Esophagus squamous epithelium (tissue), 5 donors: ENCODE data around the gene ZNF624. TPM values are rescaled to one million over a fixed set of nuclear protein-coding genes. Genes with fewer than 3 reads are reported as not detected.

Experiments
- DNase-seq: peaks from one replicate; lab custom pipeline; 2025; lab: John Stamatoyannopoulos, UW
- H3K27ac ChIP-seq, 4 donors: fragments of 200-600 bp; sonication (generic); one replicate each; pipeline ENCODE4 v1.5.1; 2016 to 2019; ENCODE audit warnings: mild to moderate bottlenecking in 1 of 4
- H3K27me3 ChIP-seq, 4 donors: fragments of 200-600 bp; sonication (generic); 1 replicate in 3 of 4; 2 replicates in 1 of 4; pipeline versions ENCODE4 v1.5.1 to v1.6.0; 2017 to 2021; ENCODE audit warnings: antibody characterized with exemption in 1 of 4
- H3K36me3 ChIP-seq, 3 donors: fragments of 200-600 bp; sonication (generic); one replicate each; pipeline ENCODE4 v1.5.1; 2016 to 2019
- H3K4me1 ChIP-seq, 3 donors: fragments of 200-600 bp; sonication (generic); one replicate each; pipeline ENCODE4 v1.5.1; 2017 to 2019
- H3K4me3 ChIP-seq, 4 donors: fragments of 200-600 bp; sonication (generic); 1 replicate in 3 of 4; 2 replicates in 1 of 4; pipeline ENCODE4 v1.5.1; 2016 to 2019; ENCODE audit warnings: mild to moderate bottlenecking in 2 of 4, moderate library complexity in 1 of 4
- H3K9me3 ChIP-seq, 3 donors: fragments of 200-600 bp; sonication (generic); one replicate each; pipeline ENCODE4 v1.5.1; 2016 to 2019
- POLR2A ChIP-seq, 4 donors: fragments of 450-650 bp; IDR thresholded peaks; one replicate each; pipeline ENCODE4 v1.6.1; 2017; ENCODE audit warnings: antibody characterized with exemption in 4 of 4, mild to moderate bottlenecking in 4 of 4, moderate library complexity in 3 of 4
- WGBS, 2 donors: methylation state at CpG; one replicate each; pipeline ENCODE4 v1.1.5; 2018; 5-methylcytosine and 5-hydroxymethylcytosine counted together
- intact Hi-C: fragments of 100-400 bp; cut with DNase I; formaldehyde crosslinking; loops from one replicate; pipeline ENCODE4 v1.15.0; 2022
- total RNA-seq, 4 donors: library from RNA; depleted of rRNA; stranded (reverse); fragments of >200 nt; gene quantifications; one replicate each; pipeline ENCODE4 v1.1.0, GENCODE V29; 2016
- TF ChIP-seq, protein P1 (sequence below), 6 experiments: fragments of 450-650 bp in 4 of 6; fragments of 200-600 bp in 2 of 6; sonication (generic) in 2 of 6; IDR thresholded peaks; one replicate each; pipeline ENCODE4 v1.5.1; 2016 to 2019; ENCODE audit warnings: antibody characterized with exemption in 6 of 6, mild to moderate bottlenecking in 4 of 6, moderate library complexity in 4 of 6
- donor health status: DM: yes; HTN: yes; CAD: no.

ZNF624 gene
- total RNA-seq, 4 donors from 2014 or later = 1.2 to 6.1 (median 2.4) TPM

DNA sequence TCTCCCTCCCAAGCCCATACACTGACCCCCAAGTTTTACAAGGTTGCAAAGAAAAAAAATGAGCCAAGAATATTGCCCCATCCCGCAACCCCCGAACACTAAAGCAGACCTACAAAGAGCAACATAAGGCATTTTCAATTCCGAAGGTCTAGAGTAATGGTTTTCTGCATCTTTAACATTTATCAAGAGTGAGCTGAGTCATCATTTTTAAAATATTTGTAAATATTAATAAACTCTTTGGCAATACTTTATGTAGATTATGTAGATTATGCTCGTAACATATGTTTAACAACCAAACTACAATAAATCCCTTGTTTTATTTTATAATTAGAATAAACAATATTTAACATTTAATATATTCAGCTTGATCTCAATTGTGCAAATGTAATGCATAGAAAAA, 1.4 kb downstream of the ZNF624 start:
- H3K9me3 ChIP-seq = no peaks in the 10 kb centered on the region
- TF ChIP-seq, protein P1, sequence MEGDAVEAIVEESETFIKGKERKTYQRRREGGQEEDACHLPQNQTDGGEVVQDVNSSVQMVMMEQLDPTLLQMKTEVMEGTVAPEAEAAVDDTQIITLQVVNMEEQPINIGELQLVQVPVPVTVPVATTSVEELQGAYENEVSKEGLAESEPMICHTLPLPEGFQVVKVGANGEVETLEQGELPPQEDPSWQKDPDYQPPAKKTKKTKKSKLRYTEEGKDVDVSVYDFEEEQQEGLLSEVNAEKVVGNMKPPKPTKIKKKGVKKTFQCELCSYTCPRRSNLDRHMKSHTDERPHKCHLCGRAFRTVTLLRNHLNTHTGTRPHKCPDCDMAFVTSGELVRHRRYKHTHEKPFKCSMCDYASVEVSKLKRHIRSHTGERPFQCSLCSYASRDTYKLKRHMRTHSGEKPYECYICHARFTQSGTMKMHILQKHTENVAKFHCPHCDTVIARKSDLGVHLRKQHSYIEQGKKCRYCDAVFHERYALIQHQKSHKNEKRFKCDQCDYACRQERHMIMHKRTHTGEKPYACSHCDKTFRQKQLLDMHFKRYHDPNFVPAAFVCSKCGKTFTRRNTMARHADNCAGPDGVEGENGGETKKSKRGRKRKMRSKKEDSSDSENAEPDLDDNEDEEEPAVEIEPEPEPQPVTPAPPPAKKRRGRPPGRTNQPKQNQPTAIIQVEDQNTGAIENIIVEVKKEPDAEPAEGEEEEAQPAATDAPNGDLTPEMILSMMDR (IDR thresholded peaks at IDR 0.05) = no peak
- no peak for TF ChIP-seq POLR2A (IDR thresholded peaks at IDR 0.05)
- 88 to 91% methylated on average over 4 of the region's 4 CpGs for WGBS, 2 donors
- peaks cover 0 to 22% (median 8%) of the 10 kb centered on the region in 3 donors for H3K4me1 ChIP-seq
- no peak for DNase-seq
- H3K27me3 ChIP-seq = no peaks in the 10 kb centered on the region
- H3K36me3 ChIP-seq = peaks cover 0 to 6% (median 0%) of the 10 kb centered on the region in 3 donors
- no peak overlapping the region for H3K4me3 ChIP-seq
- intact Hi-C loops = no loop called here
- H3K27ac ChIP-seq = peak overlapping the region in 2 of 4 donors; percentile 97

DNA sequence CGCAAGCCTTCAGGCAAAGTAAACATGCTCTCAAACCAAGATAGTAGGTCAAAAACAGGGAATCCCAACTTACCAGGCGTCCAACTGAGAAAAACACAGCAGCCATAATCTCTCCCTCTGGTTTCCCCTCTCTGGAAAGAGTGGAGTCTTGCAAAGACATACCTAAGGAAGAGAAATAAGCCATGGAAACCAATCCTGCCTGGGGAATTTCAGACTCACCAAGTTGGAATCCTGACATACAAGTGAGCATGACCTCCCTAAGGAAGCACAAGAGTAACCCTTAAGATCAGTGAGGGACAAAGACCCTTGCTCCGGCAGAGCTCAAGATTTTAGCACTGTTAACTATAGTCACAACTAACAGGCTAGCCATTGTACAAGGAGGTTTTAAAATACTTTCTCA, 4.1 kb downstream of the ZNF624 start:
- no peak for TF ChIP-seq POLR2A (IDR thresholded peaks at IDR 0.05)
- TF ChIP-seq, protein P1 (IDR thresholded peaks at IDR 0.05) = no peak
- 97 to 100% methylated on average over 3 of the region's 3 CpGs for WGBS, 2 donors
- DNase-seq = no peak
- no peak overlapping the region for H3K4me3 ChIP-seq
- intact Hi-C loops = no loop called here
- H3K27ac ChIP-seq = no peak overlapping the region
- H3K9me3 ChIP-seq = no peaks in the 10 kb centered on the region
- H3K27me3 ChIP-seq = no peaks in the 10 kb centered on the region
- peaks cover 0 to 21% (median 0%) of the 10 kb centered on the region in 3 donors for H3K36me3 ChIP-seq
- peaks cover 0 to 22% (median 8%) of the 10 kb centered on the region in 3 donors for H3K4me1 ChIP-seq

DNA sequence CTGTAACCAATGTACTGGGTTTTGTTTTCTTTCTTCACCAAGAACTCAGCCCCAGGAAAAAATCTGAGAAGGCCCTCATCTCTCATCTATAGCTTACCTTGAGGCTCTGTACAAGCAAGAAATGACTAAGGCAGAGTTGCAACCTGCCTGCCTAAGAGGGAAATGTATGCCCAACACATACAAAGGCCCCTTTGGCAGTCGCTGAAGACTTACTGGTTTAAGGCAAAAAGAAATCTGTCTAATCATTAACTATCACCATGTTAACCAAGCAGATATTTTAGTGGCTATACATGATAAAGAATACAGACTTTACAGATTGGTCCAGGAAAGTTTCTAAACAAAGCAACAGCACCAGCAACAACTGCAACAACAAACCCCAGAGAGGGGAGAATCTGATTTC, 14.2 kb downstream of the ZNF624 start:
- no peaks in the 10 kb centered on the region for H3K4me1 ChIP-seq
- TF ChIP-seq, protein P1 (IDR thresholded peaks at IDR 0.05) = no peak
- TF ChIP-seq POLR2A (IDR thresholded peaks at IDR 0.05) = no peak
- H3K27me3 ChIP-seq = no peaks in the 10 kb centered on the region
- intact Hi-C loops = no loop called here
- no peaks in the 10 kb centered on the region for H3K9me3 ChIP-seq
- no peak for DNase-seq
- no peak overlapping the region for H3K4me3 ChIP-seq
- H3K27ac ChIP-seq = no peak overlapping the region
- 33 to 83% methylated on average over 1 of the region's 1 CpG for WGBS, 2 donors
- H3K36me3 ChIP-seq = peaks cover 0 to 40% (median 0%) of the 10 kb centered on the region in 3 donors

DNA sequence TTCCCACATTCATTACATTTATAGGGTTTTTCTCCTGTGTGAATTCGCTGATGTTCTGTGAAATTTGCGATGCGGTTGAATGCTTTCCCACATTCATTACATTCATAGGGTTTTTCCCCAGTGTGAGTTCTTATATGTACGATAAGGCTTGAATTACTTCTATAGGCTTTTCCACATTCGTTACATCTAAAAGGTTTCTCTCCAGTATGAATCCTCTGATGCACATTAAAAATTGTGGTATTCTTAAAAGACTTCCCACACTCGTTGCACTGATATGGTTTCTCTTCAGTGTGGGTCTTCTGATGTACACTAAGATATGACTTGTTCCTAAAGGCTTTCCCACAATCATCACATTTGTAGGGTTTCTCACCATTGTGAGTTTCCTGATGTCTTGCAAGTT, 30.4 kb downstream of the ZNF624 start:
- no peak for TF ChIP-seq POLR2A (IDR thresholded peaks at IDR 0.05)
- TF ChIP-seq, protein P1 (IDR thresholded peaks at IDR 0.05) = no peak
- Histone ChIP-seq H3K9me3 (peaks cover 0 to 98% (median 73%) of the 10 kb centered on the region in 3 donors), H3K4me3 (no peak overlapping the region), H3K36me3 (peaks cover 0 to 55% (median 9%) of the 10 kb centered on the region in 3 donors), H3K4me1 (no peaks in the 10 kb centered on the region), H3K27me3 (no peaks in the 10 kb centered on the region), H3K27ac (no peak overlapping the region)
- DNase-seq = no peak
- intact Hi-C loops = no loop called here
- WGBS, 2 donors = 97% methylated on average over 6 of the region's 6 CpGs

DNA sequence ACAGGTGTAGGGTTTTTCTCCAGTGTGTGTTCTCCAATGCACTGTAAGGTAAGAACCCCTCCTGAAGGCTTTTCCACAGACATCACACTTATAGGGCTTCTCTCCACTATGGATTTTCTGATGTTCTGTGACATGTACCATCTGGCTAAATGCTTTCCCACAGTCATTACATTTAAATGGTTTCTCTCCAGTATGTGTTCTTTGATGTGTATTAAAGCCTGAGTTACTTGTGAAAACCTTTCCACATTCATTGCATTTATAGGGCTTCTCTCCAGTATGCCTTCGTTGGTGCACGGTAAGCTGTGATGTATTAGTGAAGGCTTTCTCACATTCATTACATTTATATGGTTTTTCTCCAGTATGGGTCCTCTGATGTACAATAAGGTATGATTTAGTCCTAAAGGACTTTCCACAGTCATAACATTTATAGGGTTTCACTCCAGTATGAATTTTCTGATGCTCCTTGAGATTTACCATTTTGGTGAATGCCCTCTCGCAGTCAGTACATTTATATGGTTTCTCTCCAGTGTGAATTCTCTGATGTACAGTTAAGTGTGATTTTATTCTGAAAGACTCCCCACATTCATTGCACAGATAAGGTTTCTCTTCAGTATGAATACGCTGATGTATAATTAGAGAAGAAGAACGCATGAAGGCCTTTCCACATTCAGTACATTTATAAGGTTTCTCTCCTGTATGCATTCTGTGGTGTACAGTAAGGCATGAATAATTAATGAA, 30.9 kb downstream of the ZNF624 start:
- DNase-seq = no peak
- no peak overlapping the region for H3K4me3 ChIP-seq
- H3K27ac ChIP-seq = no peak overlapping the region
- H3K4me1 ChIP-seq = no peaks in the 10 kb centered on the region
- H3K9me3 ChIP-seq = peaks cover 0 to 99% (median 79%) of the 10 kb centered on the region in 3 donors
- no peaks in the 10 kb centered on the region for H3K27me3 ChIP-seq
- peaks cover 0 to 49% (median 9%) of the 10 kb centered on the region in 3 donors for H3K36me3 ChIP-seq
- intact Hi-C loops = no loop called here
- TF ChIP-seq, protein P1 (IDR thresholded peaks at IDR 0.05) = no peak
- TF ChIP-seq POLR2A (IDR thresholded peaks at IDR 0.05) = no peak
- 97 to 99% methylated on average over 5 of the region's 5 CpGs for WGBS, 2 donors
